ENCODE measurements around the gene FOXN3.
A peak's percentile ranks its signal among the peaks of the same experiment; 100 is the strongest.

FOXN3 gene

GRCh38 chr14:89221109-89221810 is 195.8 kb downstream of the FOXN3 start:
- Histone ChIP-seq H3K9ac (ENCODE audit: insufficient read length) (no peak overlapping the region), H3K36me3 (ENCODE audit: insufficient read depth, low read length) (no peaks in the 10 kb centered on the region), H3K27ac (no peak overlapping the region), H3K4me3 (peak overlapping the region; percentile 27; the same call in 1 of the 2 replicates), H3K9me3 (ENCODE audit: low read depth, low read length) (no peaks in the 10 kb centered on the region)
- TF ChIP-seq EZH2 (IDR thresholded peaks at IDR 0.05): no peak
- TF ChIP-seq FOXP2 (optimal IDR thresholded peaks at IDR 0.05; ENCODE audit: control extremely low read depth, extremely low read length, insufficient read depth): no peak
- no peak for TF ChIP-seq POLR2AphosphoS5 (IDR thresholded peaks at IDR 0.05; ENCODE audit: borderline replicate concordance, low read depth, low read length)
- peak; percentile 57 for DNase-seq (ENCODE audit: low read depth, low spot score)

GRCh38 chr14:89219051-89219450 is 198.0 kb downstream of the FOXN3 start:
- Histone ChIP-seq H3K9ac (ENCODE audit: insufficient read length) (no peak overlapping the region), H3K36me3 (ENCODE audit: insufficient read depth, low read length) (no peaks in the 10 kb centered on the region), H3K27ac (no peak overlapping the region), H3K4me3 (no peak overlapping the region), H3K9me3 (ENCODE audit: low read depth, low read length) (no peaks in the 10 kb centered on the region)
- TF ChIP-seq FOXP2 (optimal IDR thresholded peaks at IDR 0.05; ENCODE audit: control extremely low read depth, extremely low read length, insufficient read depth): no peak
- no peak for TF ChIP-seq EZH2 (IDR thresholded peaks at IDR 0.05)
- TF ChIP-seq POLR2AphosphoS5 (IDR thresholded peaks at IDR 0.05; ENCODE audit: borderline replicate concordance, low read depth, low read length): no peak
- no peak for DNase-seq (ENCODE audit: low read depth, low spot score)

GRCh38 chr14:89217891-89218290 is 199.1 kb downstream of the FOXN3 start:
- Histone ChIP-seq H3K4me3 (peak overlapping the region; percentile 34), H3K9me3 (ENCODE audit: low read depth, low read length) (no peaks in the 10 kb centered on the region), H3K36me3 (ENCODE audit: insufficient read depth, low read length) (no peaks in the 10 kb centered on the region), H3K27ac (peak overlapping the region; percentile 50; the same call in 1 of the 2 replicates), H3K9ac (ENCODE audit: insufficient read length) (no peak overlapping the region)
- no peak for DNase-seq (ENCODE audit: low read depth, low spot score)
- TF ChIP-seq POLR2AphosphoS5 (IDR thresholded peaks at IDR 0.05; ENCODE audit: borderline replicate concordance, low read depth, low read length) (no peak), FOXP2 (optimal IDR thresholded peaks at IDR 0.05; ENCODE audit: control extremely low read depth, extremely low read length, insufficient read depth) (no peak), EZH2 (IDR thresholded peaks at IDR 0.05) (no peak)

DNA sequence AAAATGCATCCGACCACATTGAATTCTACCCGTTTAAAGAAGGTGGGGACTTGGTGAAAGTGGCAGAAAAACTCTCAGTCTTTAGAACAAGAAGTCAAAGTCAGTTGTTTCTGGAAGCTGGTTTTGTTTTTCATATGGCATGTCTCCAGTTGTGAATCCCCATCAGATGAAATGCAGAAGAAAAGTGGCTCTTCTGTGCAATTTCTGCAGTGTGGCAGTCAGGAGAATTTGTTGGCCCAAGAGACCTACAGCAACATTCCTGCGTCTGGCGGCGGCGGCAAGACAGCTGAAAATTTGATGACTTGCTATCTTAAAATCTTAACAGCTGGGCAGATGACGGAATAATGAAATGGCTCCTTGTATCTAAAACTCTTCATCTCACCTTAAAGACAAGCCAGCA is 201.5 kb downstream of the FOXN3 start:
- Histone ChIP-seq H3K4me3 (peak overlapping the region; percentile 53), H3K9ac (ENCODE audit: insufficient read length) (no peak overlapping the region), H3K27ac (peak overlapping the region; percentile 80), H3K9me3 (ENCODE audit: low read depth, low read length) (no peaks in the 10 kb centered on the region), H3K36me3 (ENCODE audit: insufficient read depth, low read length) (no peaks in the 10 kb centered on the region)
- no peak for TF ChIP-seq EZH2 (IDR thresholded peaks at IDR 0.05)
- no peak for TF ChIP-seq FOXP2 (optimal IDR thresholded peaks at IDR 0.05; ENCODE audit: control extremely low read depth, extremely low read length, insufficient read depth)
- TF ChIP-seq POLR2AphosphoS5 (IDR thresholded peaks at IDR 0.05; ENCODE audit: borderline replicate concordance, low read depth, low read length): no peak
- no peak for DNase-seq (ENCODE audit: low read depth, low spot score)

- Histone ChIP-seq H3K27ac (peak overlapping the region; percentile 80), H3K9me3 (ENCODE audit: low read depth, low read length) (no peaks in the 10 kb centered on the region), H3K4me3 (peak overlapping the region; percentile 53), H3K9ac (ENCODE audit: insufficient read length) (no peak overlapping the region), H3K36me3 (ENCODE audit: insufficient read depth, low read length) (no peaks in the 10 kb centered on the region)
- TF ChIP-seq POLR2AphosphoS5 (IDR thresholded peaks at IDR 0.05; ENCODE audit: borderline replicate concordance, low read depth, low read length) (no peak), EZH2 (IDR thresholded peaks at IDR 0.05) (no peak), FOXP2 (optimal IDR thresholded peaks at IDR 0.05; ENCODE audit: control extremely low read depth, extremely low read length, insufficient read depth) (no peak)
- no peak for DNase-seq (ENCODE audit: low read depth, low spot score)
Observed at GRCh38 chr14:89215114-89215513, 201.9 kb downstream of the FOXN3 start.

GRCh38 chr14:89214221-89214965 is 202.6 kb downstream of the FOXN3 start:
- Histone ChIP-seq H3K36me3 (ENCODE audit: insufficient read depth, low read length) (no peaks in the 10 kb centered on the region), H3K9me3 (ENCODE audit: low read depth, low read length) (no peaks in the 10 kb centered on the region), H3K9ac (ENCODE audit: insufficient read length) (no peak overlapping the region), H3K27ac (peak overlapping the region; percentile 80; the same call in 1 of the 2 replicates), H3K4me3 (no peak overlapping the region; the same call in 1 of the 2 replicates)
- TF ChIP-seq POLR2AphosphoS5 (IDR thresholded peaks at IDR 0.05; ENCODE audit: borderline replicate concordance, low read depth, low read length) (no peak), FOXP2 (optimal IDR thresholded peaks at IDR 0.05; ENCODE audit: control extremely low read depth, extremely low read length, insufficient read depth) (no peak), EZH2 (IDR thresholded peaks at IDR 0.05) (no peak)
- DNase-seq (ENCODE audit: low read depth, low spot score): no peak

GRCh38 chr14:89212386-89213235 is 204.4 kb downstream of the FOXN3 start:
- H3K36me3 ChIP-seq (ENCODE audit: insufficient read depth, low read length): no peaks in the 10 kb centered on the region
- H3K4me3 ChIP-seq: no peak overlapping the region
- TF ChIP-seq FOXP2 (optimal IDR thresholded peaks at IDR 0.05; ENCODE audit: control extremely low read depth, extremely low read length, insufficient read depth) (no peak), EZH2 (IDR thresholded peaks at IDR 0.05) (no peak), POLR2AphosphoS5 (IDR thresholded peaks at IDR 0.05; ENCODE audit: borderline replicate concordance, low read depth, low read length) (no peak)
- H3K9me3 ChIP-seq (ENCODE audit: low read depth, low read length): no peaks in the 10 kb centered on the region
- H3K9ac ChIP-seq (ENCODE audit: insufficient read length): no peak overlapping the region
- no peak overlapping the region for H3K27ac ChIP-seq
- DNase-seq (ENCODE audit: low read depth, low spot score): no peak

GRCh38 chr14:89209558-89209957 is 207.5 kb downstream of the FOXN3 start:
- no peak overlapping the region for H3K9ac ChIP-seq (ENCODE audit: insufficient read length)
- TF ChIP-seq POLR2AphosphoS5 (IDR thresholded peaks at IDR 0.05; ENCODE audit: borderline replicate concordance, low read depth, low read length) (no peak), EZH2 (IDR thresholded peaks at IDR 0.05) (no peak), FOXP2 (optimal IDR thresholded peaks at IDR 0.05; ENCODE audit: control extremely low read depth, extremely low read length, insufficient read depth) (no peak)
- no peak overlapping the region for H3K4me3 ChIP-seq
- no peak overlapping the region for H3K27ac ChIP-seq
- H3K36me3 ChIP-seq (ENCODE audit: insufficient read depth, low read length): no peaks in the 10 kb centered on the region
- no peaks in the 10 kb centered on the region for H3K9me3 ChIP-seq (ENCODE audit: low read depth, low read length)
- no peak for DNase-seq (ENCODE audit: low read depth, low spot score)

Data from SK-N-MC (cell line).